Measurements from ENCODE around the gene RALY.
A peak's percentile ranks its signal among the peaks of the same experiment; 100 is the strongest.

RALY gene

DNA sequence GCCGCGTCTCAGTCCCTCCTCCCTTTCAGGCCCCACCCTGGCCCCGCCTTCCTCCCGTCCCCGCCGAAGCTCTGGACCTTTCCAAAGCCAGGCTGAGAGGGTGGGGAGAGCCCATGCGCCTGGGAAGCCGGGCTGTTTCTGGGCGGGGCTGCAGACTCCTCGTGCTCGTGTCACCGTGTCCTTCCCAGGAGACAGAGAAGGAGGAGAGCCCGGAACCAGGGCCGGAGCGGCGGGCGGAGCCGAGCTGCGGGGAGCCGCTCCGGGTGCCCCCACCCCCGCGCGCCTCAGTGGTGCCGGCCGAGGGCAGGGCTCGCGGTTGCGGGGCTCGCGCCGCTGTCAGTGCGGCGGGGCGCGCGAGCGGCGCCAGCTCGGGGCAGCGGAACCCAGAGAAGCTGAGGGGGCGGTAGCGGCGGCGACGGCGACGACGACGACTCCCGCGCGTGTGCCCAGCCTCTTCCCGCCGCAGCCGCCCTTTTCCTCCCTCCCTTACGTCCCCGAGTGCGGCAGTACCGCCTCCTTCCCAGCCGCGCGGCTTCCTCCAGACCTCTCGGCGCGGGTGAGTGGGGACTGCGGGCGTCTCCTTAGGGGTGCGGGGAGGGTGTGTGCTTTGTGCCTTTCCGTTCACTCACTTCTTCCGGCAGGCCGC, at the start of gene RALY:
TSS of gene RALY (plus strand) at position 336 of the 646 bp plus-strand sequence. CDS start 78,164 bp downstream, outside the sequence.
- DNase-seq: peak in 18 of 51 donors; percentile 47 to 100 (median 93)

DNA sequence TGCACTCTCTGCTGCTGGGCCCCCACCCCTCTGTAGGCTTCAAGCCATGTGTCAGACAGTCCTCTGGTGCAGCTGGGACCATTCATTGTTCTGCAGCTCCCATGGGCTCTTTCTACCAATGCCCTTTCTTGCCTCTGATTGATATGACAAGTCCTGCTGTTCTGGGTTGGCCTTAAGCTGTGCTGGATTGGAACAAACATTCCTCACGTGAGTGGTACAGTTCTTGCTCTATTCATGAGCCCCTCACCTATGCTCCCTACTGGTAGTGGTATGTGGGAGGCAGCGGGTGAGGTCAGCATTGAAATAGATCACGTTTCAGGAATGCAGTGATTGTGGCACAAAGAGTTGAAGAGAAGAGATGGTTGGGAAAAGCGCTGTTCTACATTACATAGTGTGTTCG, 48.8 kb upstream of the RALY start:
- DNase-seq: no peak

DNA sequence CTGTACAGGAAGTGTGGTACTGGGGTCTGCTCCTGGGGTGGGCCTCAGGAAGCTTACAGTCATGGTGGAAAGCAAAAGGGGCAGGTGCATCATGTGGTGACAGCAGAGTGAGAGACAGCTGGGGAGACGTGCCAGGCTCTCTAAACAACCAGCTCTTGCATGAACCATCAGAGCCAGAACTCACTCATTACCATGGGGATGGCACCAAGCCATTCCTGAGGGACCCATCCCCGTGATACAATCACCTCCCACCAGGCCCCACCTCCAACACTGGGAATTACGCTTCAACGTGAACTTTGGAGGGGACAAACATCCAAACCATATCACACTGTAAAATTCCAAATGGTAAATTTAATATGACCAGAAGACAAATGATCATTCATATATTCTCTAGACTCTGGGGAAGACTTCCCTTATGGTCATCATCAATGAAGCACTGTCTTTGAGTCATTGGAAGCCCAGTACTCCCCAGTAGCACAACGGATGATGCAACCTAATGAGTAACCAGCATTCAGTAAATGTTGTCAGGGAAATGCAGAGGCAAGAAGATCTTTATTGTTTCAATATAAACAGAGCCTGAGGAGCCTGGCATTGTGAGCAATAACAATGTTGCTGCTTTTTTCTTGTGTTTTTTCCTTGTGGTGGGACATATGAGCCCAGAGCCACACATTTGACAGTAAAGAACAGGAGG, 48.2 kb upstream of the RALY start:
- peak in 35 of 51 donors; percentile 4 to 94 (median 45) for DNase-seq

DNA sequence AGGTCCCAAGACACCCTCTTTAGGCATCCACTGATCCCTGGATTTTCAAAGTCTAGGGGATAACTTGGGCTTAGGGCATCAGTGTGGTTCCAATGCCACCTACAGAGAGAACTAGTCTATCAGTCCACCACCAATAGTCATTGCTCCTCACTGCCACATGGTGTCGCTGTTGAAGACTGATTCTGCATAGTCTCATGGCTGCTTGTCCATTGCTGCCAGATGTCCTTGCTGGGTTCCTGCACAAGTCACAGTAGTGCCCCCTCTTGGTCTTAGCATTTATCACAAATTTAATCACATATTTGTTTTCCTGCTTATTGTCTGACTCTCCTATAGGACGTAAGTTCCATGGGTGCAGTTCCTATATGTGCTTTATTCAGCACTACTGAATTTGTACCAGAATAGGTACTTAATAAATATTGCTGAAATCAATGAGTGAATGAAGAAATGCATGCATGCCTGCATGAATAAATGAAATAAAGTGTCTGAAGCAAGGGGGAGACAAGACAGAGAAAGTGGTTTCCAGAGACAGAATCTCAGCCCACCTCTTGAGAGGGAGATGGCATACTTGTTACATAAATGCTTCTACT, 45.9 kb upstream of the RALY start:
- DNase-seq: no peak

DNA sequence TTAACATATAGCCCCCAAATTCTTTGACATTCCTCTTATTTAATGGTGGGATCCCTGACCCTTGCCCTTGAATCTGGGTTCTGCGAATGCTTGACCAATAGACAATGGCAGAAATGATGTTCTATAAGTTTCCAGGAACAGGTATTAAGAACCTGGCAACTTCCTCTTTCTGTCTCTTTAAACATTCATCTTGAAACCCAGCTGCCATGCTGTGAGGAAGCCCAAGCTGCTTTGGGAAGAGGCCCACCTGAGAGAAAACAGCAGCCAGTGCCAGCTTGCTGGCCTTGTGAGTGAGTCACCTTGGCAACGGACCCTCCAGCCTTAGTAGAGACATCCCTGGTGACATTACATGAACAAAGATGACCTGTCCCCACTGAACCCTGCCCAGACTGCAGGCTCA, 45.2 kb upstream of the RALY start:
- DNase-seq: no peak

DNA sequence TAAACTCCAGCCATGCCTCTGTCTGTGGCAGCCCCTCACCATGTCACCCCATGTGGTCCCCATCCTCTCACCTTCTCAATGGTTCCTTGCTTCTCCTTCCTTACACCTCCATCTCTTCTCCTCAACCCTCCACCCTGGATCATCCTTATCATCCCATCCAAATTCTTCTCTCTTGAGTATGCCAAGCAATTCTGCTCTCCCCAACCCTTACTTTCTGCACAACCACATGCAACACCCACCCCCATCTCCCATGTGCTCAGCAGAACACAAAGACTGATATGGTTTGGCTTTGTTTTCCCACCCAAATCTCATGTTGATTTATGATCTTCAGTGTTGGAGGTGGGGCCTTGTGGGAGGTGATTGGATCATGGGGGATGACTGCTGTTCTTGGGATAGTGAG, 42.5 kb upstream of the RALY start:
- no peak for DNase-seq

DNA sequence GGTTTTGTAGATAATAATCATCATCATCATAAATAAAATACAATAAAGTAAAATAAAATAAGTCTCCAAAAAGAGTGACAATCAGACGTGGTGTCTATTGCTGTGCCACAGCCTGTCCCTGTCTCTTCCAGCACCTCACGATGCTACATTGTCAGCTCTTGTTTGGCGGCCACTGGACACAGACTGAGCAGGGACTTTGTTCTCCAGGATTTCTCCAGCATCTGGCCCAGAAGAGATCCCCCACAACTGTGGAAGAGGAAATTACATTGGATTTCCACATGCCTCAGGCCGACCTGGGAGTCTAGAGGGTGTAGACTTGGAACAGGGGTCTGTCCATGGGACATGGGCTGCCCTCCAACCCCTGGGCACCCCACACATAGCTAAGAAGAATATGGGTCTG, 39.2 kb upstream of the RALY start:
- no peak for DNase-seq

DNA sequence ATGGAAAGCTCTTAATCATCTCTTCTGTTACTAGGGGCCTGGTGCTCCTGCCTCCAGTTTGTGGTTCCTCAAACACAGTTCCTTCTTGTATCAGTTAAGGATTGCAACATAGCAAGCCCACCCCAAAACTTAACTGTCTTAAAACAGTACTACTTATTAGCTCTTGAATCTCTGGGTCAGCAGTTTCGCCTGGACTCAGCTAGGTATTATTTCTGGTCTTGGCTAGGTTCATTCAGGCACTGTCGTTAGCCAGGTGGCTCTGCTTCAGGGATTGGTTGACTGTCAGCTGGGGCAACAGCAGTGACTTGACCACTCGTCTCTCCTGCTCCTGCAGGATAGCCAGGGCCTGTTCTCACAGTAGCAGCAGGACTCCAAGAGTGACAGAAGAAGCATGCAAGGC, 30.0 kb upstream of the RALY start:
- DNase-seq: no peak

DNA sequence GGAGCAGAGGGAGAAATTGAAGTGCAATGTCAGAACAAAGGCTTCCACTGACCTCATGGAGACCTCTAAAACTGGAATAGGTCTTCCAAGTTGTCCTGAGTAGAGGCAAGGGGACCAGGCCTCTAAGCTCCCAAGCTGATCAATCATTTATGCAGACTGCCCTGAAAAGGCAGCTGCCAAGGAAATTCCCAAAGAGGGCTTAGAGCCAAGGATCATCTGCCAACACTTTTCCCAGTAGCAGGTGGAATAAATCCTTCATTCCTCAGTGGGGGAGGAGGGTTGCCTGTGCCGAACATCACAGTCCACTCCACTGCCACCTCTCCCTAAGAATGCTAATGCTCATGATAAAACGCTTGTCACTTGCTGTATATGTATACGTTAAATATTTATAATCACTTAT, 29.3 kb upstream of the RALY start:
- DNase-seq: no peak

DNA sequence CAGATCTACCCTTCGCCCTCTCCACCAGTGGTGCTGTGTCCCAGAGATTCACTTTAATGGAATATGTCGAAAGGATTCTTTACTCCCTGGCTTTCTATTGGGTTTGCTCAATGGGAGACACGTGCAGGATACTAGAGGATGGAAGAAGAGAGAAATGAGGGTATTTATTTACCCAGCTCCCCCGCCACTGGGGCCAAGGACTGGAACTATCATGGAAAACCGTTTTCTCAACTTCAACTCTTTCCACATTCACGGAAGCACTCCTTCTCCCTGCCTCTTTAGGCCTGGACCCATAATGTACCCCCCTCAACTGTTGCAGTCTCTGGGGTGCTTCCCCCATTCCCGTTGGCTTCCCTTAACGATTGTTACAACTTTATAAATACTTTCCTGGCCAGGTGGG, 26.6 kb upstream of the RALY start:
- no peak for DNase-seq

DNA sequence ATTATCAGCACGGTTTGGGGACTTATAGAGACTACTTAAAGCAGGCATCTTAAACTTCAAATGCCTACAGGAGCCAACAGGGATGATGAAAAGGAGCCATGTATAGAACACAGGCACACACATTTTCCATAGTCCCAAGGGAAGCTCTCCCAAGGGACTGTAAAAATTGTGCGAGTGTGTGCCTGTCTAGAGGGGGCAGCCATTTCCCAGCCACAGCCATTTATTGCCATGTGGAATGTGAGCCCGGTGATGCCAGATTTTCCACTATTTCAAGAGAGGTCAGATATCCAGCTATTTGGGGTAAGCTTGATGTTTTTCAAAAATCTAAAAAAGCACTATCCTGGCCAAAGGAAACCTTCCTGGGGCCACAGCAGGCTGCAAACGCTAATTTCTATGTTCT, 24.1 kb upstream of the RALY start:
- DNase-seq: no peak

DNA sequence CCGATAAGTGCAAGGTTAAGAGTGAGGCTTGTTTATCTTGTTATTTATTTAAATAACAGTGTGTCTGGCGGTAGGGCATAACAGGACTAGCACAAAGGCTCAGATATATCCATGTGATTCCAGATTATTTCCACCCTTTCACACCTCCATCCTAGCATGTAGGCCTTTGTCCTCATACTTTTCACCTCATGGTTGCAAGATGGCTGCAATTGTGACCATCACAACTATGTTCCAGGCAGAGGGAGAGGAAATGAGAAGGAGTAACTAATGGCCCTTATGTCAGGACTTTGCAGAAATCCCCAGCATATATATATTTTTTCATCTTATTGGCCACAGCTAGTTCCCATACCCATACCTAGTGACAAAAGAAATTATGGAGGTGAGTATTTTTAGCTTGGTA, 23.5 kb upstream of the RALY start:
- no peak for DNase-seq

DNA sequence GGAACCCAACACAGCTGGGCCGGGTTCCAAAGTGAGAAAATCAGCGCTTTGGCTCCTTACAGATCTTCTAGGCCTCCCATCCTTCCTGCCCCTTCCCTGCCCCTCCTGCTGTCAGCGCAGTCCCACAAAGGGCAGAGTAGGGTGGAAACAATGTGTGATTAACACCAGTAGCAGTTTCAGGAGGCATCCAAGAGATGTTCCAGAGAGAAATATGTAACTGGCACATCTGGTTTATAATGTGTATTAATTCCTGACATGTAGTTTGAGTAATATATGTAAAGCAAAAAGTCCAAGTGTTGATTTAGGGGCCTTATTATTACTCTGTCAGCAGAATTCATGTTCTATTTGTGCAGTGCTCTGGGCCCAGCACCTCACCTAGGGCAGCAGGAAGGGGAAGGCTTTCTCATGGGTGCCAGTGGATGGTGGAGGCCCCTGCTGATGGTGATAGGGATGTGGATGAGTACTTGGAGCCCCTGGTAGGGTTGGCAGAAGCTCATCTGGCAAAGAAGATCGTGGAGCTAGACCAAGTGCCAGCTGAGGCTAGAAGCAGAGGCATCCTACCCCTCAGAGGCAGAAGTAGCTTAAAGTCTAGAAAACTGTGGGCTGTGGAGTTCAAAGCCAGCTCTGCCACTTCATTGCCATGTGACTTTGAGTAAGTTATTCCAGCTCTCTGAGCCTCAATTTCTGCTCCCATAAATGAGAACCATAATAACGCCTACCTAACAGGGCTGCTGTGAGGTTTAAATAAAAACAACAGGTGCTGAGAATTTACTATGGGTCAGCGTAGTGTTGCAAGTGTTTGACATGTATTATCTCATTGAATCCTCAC, 22.4 kb upstream of the RALY start:
- DNase-seq: no peak

DNA sequence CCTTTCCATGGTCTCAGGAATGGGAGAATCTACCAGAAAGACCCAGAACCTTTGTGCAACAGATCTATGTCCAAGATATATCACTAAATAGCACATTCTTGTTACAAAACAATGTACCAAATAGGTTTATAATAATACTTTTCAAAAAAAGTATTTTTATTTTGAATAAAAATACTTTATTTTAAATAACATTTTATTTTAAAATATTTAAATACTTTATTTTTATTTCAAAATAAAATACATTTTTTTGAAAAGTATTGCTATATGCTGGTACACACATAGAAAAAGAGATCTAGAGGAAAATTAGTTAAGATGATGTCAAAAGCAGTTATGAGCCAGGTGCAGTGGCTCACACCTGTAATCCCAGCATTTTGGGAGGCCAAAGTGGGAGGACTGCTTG, 16.8 kb upstream of the RALY start:
- no peak for DNase-seq

DNA sequence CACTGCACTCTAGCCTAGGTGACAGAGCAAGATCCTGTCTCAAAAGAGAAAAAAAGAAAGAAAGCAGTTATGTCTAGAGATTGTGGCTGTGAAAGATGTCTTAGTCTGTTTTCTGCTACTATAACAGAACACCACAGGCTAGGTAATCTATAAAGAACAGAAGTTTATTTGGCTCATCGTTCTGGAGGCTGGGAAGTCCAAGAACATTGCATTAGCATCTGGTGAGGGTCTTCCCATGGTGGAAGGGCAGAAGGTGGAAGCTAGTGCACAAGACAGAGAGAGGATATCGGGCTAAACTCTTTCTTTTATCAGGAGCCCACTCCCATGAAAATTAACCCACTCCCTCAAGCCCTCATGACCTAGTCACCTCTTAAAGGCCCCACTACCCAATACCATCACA, 16.2 kb upstream of the RALY start:
- no peak for DNase-seq

DNA sequence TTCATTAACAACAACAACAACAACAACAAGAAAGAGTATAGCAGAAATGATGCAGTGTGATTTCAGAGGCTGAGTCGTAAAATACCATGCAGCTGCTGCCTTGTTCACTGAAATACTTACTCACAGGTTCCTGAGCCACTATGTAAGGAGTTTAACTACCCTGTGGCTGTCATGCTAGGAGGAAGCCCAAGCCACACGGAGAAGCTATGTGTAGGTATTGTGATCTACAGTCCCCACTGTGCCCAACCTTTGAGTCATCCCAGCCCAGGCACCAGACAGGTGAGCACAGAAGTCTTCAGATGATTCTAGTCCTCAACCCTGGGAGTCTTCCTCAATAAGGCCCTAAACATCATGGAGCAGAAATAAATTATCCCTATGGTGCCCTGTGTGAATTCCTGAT, 14.6 kb upstream of the RALY start:
- DNase-seq: no peak

DNA sequence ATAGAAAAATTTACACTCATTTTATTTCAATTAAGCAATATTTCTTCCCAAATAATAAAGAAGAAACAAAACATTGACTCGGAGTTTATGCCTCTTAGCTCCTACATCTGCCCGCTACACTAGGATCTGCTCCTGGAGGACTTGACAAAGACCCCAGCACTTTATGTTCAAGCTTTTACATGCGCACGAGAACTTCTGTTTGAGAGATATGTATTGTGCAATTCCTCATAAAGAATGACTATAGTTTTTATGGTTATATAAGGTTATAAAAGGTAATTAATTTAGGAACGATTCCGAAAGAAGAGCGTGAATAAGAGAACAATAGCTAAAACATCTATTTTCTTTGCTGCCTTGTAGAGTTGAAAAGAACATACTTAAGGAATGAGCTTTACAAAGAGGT, 12.4 kb upstream of the RALY start:
- no peak for DNase-seq

DNA sequence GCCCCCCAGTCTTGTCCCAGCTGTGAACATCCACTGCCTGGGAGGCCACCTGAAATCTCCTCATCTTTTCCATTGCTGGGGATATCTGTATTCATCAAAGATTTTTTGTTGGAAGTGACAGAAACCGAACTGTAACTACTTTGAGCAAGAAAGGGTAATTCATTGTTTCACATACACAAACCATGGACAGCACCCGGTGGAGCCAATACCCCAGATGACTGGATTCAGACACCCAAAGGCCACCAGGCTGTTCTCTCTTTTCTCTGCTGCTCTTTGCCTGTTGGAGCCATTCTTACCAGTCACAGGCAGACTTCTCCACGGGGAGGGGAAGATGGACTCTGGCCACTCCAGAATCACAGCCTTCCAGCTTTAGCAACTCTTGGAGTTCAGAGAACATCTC, 11.7 kb upstream of the RALY start:
- no peak for DNase-seq

DNA sequence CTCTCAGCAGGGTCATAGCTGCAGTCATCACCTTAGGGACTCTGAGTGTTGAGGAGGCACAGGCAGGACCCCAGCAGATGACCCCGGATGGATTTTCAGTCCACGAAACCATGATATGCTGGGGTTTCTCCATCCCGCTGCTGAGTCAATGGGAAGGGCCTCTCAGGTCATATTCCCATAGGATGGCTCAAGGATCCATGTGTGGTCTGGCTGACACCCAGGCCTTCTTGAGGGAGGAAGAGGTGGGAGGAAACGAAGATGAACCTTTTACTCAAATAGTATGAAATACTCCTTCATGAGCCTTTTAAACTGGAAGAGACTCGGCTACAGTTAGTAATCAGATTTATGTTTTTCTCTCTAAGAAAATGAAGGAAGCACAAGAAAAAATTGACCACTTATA, 10.3 kb upstream of the RALY start:
- no peak for DNase-seq

DNA sequence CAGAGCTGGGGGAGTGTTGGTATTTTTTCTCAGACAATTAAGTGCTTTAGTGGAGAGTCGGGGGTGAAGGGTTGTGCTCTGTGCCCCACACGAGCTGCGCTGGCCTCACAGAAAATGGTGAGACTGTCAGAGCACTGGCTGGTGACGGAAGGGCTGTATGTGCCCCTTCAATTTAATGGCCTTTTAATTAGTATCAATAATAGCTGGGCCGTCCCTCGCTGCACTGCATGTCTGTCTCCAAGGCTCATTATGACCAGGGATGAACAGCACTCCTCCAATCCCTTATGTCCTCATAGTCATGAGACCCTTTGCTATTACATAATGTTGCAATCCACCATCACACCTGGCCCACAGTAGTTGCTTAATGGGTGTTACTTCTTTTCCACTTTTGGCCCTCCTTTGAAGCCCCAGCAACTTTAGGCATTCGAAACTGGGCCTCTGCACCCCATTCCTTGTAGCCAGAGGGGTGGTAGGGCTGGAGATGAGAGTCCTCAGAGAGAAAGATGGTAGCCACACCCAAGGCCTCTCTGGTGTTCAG, 9.5 kb upstream of the RALY start:
- no peak for DNase-seq

DNA sequence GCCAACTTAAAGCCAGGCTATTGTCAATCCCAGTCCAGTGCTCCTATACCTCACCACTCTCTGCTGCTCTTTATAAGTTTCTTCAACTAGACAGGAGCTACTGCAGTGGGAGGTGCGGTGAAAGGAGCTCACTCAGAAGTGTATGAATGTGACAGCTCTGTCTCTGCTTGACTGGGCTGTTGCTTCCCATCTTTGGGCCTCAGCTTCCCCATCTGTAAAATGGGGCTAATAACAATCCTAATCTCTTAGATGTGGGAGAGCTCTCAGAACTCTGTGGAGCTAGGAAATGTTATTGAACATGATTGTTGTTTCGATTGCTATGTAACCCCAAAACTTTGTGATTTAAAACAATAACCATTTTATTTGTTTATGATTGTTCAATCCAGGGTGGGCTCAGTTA, 8.4 kb upstream of the RALY start:
- no peak for DNase-seq

DNA sequence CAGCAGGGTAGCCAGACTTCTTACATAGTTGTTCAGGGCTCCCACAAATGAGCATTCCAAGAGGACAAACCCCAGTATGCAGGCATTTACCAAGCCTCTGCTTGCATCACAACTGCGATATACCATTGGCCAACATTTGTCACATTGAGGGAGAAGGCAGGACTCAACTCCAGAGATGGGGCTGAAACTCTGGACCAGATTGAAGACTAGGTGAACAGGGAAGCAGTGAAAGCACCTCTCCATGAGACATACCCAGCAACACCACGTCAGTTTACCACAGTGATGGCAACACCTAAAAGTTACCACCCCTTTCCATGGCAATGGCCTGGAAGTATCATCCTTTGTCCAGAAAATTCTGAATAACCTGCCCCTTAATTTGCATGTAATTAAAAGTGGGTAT, 7.9 kb upstream of the RALY start:
- no peak for DNase-seq
